RCC 7860 (cell line): ENCODE measurements around the gene DHX8.
A peak's percentile ranks its signal among the peaks of the same experiment; 100 is the strongest.
"Not testable (repeated sequence)": the region's sequence is repeated elsewhere in the genome, so short reads cannot be mapped to it uniquely, and the experiment has no call there.

ENCODE experiments used
- DNase-seq: peaks from one replicate; pipeline ENCODE4 v3.0.0-alpha.2; 2015; ENCODE audit warnings: low spot score
- FAIRE-seq: peaks from 2 replicates; lab custom pipeline; 2012; peaks lifted over from hg19 to GRCh38; lab: Jason Lieb, UNC

DHX8 gene

DNA sequence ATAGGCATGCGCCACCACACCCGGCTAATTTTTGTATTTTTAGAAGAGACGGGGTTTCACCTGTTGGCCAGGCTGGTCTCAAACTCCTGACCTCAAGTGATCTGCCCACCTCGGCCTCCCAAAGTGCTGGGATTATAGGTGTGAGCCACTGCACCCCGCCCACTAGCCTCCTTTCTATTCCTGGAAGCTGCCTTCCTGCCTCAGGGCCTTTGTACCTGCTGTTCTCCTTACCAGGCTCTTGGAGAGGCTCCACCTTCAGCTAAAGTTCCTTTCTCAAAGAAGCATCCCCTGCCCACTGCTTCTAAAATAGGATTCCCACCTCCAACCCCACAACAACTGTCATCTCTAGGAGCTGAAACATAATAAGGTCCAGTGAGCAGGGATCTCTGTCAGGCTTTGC lies 23.9 kb upstream of the DHX8 start:
- DNase-seq, FAIRE-seq: not testable (repeated sequence)

DNA sequence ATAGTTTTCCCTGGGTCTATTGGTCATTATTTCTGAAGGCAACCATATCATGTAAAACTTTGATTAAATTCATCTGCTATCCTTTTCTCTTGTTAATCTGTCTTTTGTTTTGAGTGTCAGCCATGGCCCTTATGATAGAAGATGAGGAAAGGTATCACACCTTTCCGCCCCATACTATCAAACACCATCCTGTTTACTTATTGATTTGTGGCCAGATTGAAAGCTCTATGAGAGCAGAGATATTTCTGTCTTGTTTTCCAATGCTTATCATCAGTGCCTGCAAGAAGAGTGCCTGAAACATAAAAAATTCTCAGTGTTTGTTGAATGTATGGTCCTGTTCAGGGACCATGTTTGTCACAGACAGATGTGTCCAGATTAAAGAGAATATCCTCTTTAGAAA lies 22.6 kb upstream of the DHX8 start:
- no peak for FAIRE-seq

DNA sequence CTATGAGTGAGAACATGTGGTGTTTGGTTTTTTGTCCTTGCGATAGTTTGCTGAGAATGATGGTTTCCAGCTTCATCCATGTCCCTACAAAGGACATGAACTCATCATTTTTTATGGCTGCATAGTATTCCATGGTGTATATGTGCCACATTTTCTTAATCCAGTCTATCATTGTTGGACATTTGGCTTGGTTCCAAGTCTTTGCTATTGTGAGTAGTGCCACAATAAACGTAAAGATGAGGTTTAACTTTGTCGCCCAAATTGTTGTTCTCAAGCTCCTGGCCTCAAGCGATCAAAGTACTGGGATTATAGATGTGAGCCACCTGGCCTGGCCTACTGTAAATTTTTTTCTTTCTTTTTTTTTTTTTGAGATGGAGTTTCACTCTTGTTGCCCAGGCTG lies 21.2 kb upstream of the DHX8 start:
- not testable (repeated sequence) for FAIRE-seq, DNase-seq

More for the DNA sequence above, 22.6 kb upstream of the DHX8 start:
- DNase-seq, result no peak

DNA sequence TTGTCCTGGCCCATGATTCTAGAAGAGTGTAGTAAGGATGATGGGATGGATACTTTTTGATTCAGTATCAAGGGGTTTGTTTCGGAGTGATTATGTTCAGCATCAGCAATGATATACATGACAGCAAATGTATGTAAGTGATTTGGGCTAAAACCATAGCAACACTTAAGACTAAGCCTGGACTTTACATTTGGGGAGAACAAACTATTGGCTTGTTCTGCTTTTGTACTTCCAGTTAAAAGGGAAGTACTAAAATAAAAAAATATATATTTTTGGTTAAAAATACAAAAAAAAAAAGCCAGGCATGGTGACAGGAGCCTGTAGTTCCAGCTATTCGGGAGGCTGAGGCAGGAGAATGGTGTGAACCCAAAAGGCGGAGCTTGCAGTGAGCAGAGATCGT lies 20.5 kb upstream of the DHX8 start:
- FAIRE-seq, result no peak
- no peak for DNase-seq

DNA sequence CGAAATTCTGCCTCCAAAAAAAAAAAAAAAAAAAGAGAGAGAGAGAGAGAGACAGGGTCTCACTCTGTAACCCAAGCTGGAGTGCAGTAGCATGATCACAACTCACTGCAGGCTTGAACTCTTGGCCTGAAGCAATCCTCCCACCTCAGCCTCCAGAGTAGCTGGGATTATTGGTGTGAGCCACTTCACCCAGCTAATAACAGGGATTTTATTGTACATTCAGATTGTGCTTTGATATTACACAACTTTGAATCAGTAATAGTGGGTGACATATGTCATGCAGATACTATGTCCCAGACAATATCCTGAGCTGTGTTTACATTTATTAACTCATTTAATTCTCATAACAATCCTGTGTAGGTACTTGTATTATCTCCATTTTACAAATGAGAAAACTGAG lies 19.7 kb upstream of the DHX8 start:
- DNase-seq (no peak), FAIRE-seq (no peak)

DNA sequence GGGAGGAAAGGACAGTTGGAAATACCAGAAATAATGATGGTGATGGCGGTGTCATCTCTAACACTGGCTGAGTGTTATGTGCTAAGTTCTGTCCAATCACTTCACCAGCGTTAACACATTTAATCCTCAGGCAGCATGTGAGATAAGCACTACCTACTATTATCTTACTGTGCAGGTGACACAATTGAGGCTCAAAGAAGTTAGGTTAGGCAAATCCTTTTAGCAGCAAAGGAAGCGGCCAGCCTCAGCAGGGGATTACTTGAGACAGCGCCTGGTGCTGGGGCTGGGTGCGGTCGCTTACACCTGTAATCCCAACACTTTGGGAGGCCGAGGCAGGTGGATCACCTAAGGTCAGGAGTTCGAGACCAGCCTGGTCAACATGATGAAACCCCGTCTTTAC lies 18.7 kb upstream of the DHX8 start:
- no peak for DNase-seq
- no peak for FAIRE-seq

DNA sequence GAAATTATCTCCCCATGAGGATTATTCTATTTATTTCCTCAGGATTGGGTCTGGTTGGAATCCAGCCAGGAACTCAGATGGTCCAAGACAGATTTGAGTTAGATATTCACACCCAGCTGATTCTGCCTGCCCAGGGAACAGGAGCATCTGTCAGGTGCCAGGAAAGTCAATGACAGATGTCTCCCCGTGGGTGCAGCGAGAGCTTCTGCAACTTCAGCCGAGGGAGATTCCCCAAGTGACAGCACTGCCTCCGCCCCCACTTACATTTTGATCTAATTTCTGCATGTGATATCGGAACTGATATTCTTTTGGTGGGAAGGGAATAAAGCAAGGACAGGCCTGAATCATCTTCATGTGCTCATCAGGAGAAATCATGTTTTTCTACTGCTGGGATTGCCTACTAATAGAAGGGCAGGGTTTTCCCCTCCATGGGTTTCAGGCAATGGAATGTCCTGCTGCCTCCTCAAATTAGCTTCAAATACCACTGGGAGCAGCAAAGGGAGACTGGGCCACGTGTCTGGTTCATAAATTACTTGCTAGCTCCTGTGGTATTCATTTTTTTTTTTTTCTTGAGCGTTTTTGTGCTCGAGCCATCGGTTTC lies 15.7 kb upstream of the DHX8 start:
- peak; percentile 73 for DNase-seq
- FAIRE-seq, result no peak

DNA sequence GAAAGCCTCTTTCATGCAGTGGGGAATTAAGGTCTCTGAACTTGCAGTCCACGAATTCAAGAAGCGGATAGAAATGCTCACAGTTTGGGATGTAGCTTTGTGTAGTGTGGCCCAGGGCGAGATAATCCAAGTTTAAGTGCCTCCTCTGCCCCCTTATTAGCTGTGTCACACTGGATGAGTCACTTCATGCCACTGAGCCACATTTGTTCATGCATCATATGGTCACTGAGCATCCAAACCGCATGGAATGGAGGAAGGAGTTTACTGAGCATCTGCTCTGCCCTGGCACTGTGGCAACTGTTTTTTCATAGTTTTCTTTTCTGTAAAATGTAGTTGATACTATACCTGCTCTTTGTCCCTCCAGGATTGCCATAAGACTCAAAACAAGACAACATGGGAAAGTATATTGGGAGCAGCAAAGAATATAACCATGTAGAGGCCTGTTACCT lies 15.1 kb upstream of the DHX8 start:
- FAIRE-seq (no peak), DNase-seq (peak; percentile 92)

DNA sequence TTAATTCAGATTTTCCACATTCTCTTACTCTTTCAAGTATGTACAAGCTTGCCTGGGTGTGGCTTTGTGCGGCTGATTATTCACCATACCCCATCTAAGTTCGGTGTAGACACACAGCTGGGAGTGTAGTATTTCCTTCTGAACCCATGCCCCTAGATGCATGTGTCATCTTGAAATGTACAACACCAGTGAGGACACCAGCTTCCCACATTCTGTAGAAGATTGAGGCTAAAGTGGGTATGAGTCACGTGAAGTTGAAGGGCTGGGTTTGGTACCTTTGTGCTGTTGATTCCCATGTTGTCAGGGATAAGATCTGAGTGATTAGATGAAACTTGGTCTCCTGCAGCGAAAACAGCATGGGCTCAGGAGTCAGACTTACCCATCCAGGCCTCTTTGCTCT lies 14.6 kb upstream of the DHX8 start:
- FAIRE-seq, result peak; percentile 96

DNA sequence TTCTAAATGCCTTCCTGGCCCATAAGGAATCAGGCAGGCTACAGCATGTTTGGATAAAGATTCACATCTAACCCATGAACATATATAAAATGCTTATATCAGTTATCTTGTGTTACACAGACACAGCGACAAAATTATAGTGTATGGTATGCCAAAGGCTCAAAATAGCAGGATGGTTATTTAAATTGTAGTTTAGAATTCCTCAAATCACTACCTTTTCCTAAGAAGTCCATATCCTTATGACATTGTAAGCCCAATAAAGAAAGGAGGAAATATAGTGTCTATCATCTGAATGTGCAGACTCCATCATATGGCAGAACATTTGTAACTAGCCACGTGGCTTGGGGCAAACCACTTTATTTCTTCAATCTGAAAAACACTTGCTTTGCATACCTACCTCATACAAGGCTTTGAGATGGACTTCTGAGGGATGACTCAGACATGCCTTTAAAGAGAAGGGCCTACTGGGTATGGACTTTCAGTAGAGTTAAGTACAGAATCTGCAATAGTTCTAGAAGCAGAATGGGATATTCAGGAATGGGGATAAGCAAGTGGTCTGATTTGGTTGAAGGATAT lies 12.1 kb upstream of the DHX8 start:
- FAIRE-seq, result no peak
- no peak for DNase-seq

More for the DNA sequence above, 14.6 kb upstream of the DHX8 start:
- peak; percentile 99 for DNase-seq

DNA sequence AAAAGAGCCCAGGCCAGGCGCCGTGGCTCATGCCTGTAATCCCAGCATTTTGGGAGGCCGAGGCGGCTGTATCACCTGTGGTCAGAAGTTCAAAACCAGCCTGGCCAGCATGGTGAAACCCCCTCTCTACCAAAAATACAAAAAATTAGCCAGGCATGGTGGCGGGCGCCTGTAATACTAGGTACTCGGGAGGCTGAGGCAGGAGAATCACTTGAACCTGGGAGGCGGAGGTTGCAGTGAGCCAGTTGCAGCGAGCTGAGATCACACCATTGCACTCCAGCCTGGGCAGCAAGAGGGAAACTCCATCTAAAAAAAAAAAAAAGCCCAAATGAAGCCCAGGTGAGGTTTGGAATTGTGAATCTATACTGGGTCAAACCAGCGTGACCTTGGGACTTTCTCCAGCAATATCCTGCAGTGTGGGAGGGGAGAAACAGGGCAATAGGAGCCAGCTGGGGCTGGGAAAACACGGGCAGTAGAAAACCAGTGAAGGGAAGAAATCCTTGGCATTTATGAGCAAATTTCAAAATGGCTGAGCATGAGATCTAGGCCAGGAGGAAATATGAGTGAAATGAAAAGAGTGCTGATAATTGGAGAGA lies 8.2 kb upstream of the DHX8 start:
- DNase-seq (no peak), FAIRE-seq (no peak)

DNA sequence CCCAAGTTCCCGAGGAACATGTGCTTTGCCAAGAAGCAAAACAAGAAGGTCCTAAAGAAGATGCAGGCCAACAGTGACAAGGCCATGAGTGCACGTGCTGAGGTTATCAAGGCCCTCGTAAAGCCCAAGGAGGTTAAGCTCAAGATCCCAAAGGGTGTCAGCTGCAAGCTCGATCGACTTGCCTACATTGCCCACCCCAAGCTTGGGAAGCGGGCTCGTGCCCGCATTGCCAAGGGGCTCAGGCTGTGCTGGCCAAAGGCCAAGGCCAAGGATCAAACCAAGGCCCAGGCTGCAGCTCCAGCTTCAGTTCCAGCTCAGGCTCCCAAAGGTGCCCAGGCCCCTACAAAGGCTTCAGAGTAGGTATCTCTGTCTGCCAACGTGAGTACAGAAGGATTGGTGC lies 7.5 kb upstream of the DHX8 start:
- FAIRE-seq, DNase-seq: not testable (repeated sequence)

DNA sequence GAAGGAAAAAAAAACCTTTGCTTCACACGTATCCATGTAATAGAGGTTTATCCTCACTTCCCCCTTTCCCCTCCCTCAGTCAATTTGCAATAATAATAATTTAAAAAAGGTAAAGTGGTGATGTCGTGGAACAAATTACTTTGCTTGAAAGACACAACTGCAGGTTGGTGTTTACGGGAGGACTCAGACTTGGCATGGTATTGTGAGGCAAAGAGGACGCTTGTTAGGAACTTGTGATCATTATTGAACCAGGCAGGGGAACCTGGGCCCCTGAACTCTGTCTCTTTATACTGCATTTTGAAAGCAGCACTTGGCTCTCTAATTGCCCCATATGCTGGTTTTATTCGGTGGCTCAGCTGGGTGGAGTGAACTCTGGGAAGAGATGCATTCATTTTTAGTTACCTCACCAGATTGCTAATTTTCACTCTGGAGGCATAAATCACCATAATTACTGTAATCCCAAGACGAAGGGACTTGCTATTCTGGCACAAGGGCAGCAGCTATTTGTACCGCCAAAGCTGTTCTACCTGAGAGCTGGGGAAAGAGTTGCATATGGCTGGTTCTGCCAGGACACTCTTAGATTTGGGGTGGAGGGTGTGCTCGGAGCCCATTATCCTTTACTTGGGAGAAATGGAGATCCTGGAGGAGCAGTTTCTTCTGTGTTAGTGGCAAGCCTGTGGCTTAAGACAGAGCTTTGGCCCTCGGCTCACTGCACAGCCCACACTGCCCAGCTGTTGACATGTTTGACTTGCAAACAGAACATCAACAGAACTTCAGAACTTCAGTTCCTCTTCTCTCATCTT lies 5.7 kb upstream of the DHX8 start:
- no peak for FAIRE-seq

DNA sequence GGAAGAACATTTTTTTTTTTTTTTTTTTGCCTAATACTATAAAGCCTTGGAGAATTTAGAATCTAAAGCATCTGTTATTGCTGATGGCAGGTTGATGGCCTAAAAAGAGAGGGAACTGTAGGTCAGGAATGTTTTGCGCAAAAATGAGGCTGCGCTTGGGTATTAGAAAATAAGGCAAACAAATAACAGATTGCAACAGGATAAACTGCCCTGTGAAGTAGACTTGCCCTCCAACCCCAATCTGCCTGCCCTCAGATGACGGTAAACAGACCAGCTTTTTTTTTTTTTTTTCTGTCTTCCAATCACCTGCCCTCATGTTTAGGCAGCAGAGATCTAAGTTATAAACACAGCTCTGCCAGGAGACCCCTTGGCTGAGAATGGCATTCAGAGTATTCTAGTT lies 3.8 kb upstream of the DHX8 start:
- FAIRE-seq (no peak), DNase-seq (no peak)

More for the DNA sequence above, 5.7 kb upstream of the DHX8 start:
- no peak for DNase-seq

DNA sequence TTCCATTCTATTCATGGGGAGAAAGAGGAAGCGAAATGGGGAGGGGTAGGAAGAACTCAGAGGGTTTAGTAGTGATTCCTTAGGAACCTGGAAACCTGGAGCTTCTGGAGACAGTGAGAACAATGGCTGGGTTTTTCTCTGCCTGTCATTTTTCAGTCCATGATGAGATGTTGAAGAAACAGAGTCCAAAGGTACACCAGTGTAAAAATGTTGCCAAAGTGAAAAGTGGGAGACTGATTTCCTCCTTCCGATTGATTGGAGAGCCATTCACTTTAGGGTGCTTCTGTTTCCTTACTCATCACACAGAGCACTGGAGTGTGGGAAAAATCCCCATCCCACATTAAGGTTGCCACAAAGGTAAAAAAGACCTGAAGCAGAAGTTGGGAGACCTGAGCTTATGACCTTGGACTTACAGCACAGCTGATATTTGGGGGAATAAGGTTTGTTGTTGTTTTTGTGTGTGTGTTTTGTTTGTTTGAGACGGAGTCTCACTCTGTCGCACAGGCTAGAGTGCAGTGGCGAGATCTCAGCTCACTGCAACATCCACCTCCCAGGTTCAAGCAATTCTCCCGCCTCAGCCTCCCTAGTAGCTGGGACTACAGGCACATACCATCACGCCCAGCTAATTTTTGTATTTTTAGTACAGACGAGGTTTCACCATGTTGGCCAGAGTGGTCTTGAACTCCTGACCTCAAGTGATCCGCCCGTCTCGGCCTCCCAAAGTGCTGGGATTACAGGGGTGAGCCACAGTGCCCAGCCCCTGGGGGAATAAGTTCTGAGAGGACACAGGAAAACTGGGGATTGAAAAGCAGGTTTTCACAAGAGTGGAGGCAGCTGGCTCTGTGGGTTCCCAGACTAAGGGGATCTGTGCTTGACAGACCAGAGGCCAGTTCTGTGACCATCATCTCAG lies 1.4 kb upstream of the DHX8 start:
- FAIRE-seq (no peak), DNase-seq (no peak)

DNA sequence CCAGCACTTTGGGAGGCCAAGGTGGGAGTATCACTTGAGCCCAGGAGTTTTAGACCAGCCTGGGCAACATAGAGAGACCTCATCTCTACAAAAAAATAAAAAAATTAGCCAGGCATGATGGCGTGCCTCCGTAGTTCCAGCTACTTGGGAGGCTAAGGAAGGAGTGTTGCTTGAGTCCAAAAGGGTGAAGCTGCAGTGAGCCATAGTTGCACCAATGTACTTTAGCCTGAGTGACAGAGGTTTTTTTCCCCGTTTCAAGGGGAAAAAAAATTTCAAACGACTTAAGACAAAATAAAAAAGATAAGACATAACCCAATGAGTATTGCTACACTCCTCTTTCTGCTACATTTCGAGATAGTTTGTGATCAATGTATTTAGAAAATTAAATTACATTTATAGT lies 6.8 kb downstream of the DHX8 start:
- FAIRE-seq, result no peak
- no peak for DNase-seq

DNA sequence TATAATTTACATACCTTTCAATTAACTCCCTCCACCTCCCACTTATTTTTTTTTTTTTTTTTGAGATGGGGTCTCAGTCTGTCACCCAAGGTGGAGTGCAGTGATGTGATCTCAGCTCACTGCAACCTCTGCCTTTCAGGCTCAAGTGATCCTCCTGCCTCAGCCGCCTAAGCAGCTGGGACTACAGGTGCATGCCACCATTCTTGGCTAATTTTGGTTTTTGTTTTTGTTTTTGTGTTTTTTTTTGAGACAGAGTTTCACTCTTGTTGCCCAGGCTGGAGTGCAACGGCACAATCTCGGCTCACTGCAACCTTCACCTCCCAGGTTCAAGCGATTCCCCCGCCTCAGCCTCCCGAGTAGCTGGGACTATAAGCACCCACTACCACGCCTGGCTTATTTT lies 25.7 kb downstream of the DHX8 start:
- DNase-seq, FAIRE-seq: not testable (repeated sequence)

DNA sequence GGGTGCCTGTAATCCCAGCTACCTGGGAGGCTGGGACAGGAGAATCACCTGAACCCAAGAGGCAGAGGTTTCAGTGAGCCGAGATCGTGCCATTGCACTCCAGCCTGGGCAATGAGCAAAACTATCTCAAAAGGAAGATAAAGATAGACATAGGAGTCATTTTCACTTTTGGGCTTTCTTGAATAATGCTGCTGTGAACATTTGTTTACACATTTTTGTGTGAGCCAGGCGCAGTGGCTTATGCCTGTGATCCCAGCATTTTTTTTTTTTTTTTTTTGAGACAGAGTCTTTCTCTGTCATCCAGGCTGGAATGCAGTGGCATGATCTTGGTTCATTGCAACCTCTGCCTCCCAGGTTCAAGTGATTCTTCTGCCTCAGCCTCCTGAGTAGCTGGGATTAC lies 27.4 kb downstream of the DHX8 start:
- FAIRE-seq, DNase-seq: not testable (repeated sequence)

DNA sequence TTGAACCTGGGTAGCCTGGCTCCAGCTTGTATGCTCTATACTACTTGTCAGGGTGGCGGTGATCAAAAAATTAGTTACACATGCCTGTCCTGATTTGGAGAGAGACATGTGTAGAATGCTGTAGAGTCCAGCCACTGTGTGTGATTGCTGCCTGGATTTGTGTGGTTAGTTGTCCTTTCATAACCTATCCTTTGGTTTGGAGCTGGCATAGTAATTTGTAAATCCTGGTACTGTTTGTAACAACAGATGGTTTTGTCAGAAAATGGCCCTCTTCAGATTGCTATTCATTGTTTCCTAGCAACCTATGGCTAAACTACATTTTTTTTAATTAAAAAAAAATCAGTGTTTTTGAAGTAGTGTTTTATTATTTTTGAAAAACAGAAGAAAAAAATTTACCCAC lies 31.9 kb downstream of the DHX8 start:
- FAIRE-seq, result no peak
- DNase-seq, result no peak

DNA sequence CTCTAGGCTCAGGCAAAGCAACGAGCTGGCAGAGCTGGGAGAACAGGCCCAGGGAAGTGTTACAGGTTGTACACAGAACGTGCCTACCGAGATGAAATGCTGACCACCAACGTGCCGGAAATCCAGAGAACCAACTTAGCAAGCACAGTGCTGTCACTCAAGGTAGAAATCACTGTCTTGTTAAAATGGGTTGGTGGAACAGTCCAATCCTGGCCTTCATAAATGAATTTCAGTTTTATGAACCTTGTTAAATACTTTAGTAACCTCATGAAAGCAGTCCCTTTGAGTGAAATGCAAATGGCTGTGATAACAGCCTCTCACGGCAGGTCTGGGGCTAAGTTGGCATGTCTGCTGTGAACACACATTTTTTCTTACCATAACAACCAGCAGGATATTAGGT lies 33.4 kb downstream of the DHX8 start:
- no peak for FAIRE-seq
- no peak for DNase-seq
